Retinal pigment epithelial cell (primary cell): ENCODE measurements around the gene CDC20.

Experiments used
- DNase-seq: peaks from one replicate; pipeline ENCODE4 v3.0.0-alpha.2; 2010; ENCODE audit warnings: low read depth
- H3K4me3 ChIP-seq: 2 replicates; pipeline ENCODE4 v1.5.1; 2011; ENCODE audit warnings: mild to moderate bottlenecking, low read length, control low read depth, moderate library complexity
- TF ChIP-seq, protein P1 (sequence below): conservative IDR thresholded peaks from 2 replicates; pipeline ENCODE4 v1.5.1; 2011; ENCODE audit warnings: low read depth, low read length, control low read depth, inconsistent platforms

CDC20 gene

DNA sequence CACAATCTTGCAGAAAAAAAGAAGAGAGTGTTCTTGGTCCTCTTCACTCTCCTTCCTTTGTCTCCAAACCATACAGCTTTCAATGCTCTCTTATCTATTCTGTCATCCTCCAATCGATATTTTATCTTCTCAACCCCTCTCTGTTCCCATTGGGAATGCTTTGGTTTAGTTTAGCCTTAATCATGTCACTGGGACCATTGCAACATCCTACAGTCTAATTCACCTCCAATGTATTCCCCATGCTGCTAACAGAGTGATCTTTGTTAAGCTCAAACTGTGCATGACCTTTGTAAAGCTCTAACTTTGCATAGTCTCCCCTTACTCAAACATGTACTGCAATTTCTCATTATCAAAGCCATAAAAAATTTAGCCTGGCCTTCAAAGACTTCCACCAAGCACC is 18.2 kb upstream of the CDC20 start:
- no peak for DNase-seq
- TF ChIP-seq, protein P1, sequence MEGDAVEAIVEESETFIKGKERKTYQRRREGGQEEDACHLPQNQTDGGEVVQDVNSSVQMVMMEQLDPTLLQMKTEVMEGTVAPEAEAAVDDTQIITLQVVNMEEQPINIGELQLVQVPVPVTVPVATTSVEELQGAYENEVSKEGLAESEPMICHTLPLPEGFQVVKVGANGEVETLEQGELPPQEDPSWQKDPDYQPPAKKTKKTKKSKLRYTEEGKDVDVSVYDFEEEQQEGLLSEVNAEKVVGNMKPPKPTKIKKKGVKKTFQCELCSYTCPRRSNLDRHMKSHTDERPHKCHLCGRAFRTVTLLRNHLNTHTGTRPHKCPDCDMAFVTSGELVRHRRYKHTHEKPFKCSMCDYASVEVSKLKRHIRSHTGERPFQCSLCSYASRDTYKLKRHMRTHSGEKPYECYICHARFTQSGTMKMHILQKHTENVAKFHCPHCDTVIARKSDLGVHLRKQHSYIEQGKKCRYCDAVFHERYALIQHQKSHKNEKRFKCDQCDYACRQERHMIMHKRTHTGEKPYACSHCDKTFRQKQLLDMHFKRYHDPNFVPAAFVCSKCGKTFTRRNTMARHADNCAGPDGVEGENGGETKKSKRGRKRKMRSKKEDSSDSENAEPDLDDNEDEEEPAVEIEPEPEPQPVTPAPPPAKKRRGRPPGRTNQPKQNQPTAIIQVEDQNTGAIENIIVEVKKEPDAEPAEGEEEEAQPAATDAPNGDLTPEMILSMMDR: no peak

DNA sequence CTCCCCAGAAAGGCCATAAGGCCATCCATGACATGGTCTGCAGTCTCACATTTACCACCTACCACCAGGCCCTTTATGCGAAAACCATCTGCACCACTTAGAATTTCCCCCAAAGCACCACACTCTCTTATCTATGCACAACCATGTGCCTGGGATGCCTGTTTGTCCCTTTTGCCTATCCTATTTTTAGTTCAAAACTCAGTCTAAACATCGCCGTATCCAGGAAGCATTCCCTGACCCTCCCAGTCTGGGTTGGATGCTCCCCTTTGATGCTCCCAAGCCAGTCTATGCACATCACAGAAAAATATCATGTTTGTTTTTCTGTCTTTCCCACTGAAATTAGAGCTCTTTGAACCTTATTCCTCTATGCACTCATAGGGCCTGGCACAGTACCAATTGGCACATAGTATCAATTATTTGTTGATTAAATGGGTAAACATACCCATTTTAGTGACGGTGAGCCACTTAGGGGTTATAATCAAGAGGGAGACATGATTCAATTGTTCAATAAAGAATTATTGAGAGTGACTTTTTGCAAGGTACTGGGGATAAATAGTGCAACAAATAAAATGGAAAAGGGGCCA is 14.4 kb upstream of the CDC20 start:
- TF ChIP-seq, protein P1: no peak
- no peak for DNase-seq
- no peak overlapping the region for H3K4me3 ChIP-seq

More for the DNA sequence above, 18.2 kb upstream of the CDC20 start:
- H3K4me3 ChIP-seq: no peak overlapping the region

DNA sequence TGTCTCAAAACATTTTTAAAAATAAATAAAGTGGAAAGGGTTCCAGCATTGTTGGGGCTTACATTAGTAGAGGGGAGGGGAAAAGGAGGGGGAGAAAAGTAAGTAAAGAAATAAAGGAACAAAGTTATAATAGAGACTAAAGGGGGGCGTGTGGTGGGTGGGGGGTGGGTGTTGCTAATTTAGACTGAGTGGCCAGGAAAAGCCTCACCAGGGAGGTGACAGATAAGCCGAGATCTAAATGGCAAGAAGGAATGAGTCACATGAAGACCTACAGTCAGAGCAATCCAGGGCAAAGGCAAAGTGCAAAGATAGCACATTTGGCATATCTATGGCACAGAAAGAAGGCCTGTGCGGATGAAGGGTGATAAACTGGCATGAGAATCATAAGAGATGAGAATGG is 13.7 kb upstream of the CDC20 start:
- H3K4me3 ChIP-seq: no peak overlapping the region
- TF ChIP-seq, protein P1: no peak
- DNase-seq: no peak

GRCh38 chr1:43346636-43347035 is 12.1 kb upstream of the CDC20 start:
- no peak for DNase-seq
- H3K4me3 ChIP-seq: no peak overlapping the region
- TF ChIP-seq, protein P1: no peak

- TF ChIP-seq, protein P1: no peak
- peak overlapping the region; percentile 56 for H3K4me3 ChIP-seq
- no peak for DNase-seq
Observed at GRCh38 chr1:43348343-43348808, 10.4 kb upstream of the CDC20 start.

DNA sequence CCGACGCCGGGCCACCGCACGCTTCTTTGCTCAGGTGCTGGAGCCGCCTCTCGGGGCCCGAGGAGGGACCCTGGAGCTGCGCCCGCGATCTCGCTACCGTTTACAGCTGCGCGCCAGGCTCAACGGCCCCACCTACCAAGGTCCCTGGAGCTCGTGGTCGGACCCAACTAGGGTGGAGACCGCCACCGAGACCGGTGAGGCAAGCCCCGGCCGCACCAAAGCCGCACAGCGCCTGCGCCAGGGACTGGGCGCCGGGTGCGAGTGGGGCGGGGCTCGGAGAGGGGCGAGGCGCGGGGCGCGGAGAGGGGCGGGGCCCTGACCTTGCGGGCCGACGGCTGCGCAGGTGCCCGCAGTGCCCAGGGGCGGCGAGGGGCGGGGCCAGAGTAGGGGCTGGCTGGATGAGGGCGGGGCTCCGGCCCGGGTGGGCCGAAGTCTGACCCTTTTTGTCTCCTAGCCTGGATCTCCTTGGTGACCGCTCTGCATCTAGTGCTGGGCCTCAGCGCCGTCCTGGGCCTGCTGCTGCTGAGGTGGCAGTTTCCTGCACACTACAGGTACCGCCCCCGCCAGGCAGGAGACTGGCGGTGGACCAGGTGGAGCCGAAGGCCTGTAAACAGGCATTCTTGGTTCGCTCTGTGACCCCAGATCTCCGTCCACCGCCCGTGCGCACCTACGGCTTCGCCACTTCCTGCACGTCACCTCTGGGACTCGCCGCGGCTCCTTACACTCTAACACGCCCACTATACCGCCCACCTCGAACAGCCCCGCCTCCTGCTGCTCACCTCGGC is 9.8 kb upstream of the CDC20 start:
- TF ChIP-seq, protein P1: no peak
- peak overlapping the region; percentile 62 for H3K4me3 ChIP-seq
- no peak for DNase-seq
